NCI-H1417 treated with DMSO at 0.1 percent for 48 hours (cell line): ENCODE measurements around the gene ETF1.

Experiments
- DNase-seq: peaks from one replicate; lab custom pipeline; 2025; lab: John Stamatoyannopoulos, UW

ETF1 gene

GRCh38 chr5:138542956-138543729 is at the start of gene ETF1:
Gene ETF1, minus strand, starts transcription at chr5:138543236. Its CDS starts 318 bp downstream, at chr5:138542918.
- peak; percentile 57 for DNase-seq

- no peak for DNase-seq
Measured at GRCh38 chr5:138588013-138588788, 45.2 kb upstream of the ETF1 start.

GRCh38 chr5:138585157-138585556 is 42.1 kb upstream of the ETF1 start:
- DNase-seq, result no peak

GRCh38 chr5:138583984-138584637 is 41.1 kb upstream of the ETF1 start:
- DNase-seq, result no peak

- no peak for DNase-seq
Measured at GRCh38 chr5:138582959-138583358, 39.9 kb upstream of the ETF1 start.

- no peak for DNase-seq
Measured at GRCh38 chr5:138580777-138581176, 37.7 kb upstream of the ETF1 start.

- no peak for DNase-seq
Measured at GRCh38 chr5:138580001-138580400, 37.0 kb upstream of the ETF1 start.

- DNase-seq, result no peak
Measured at GRCh38 chr5:138579517-138579863, 36.5 kb upstream of the ETF1 start.

- DNase-seq, result no peak
Measured at GRCh38 chr5:138577452-138577851, 34.4 kb upstream of the ETF1 start.

GRCh38 chr5:138575194-138576015 is 32.4 kb upstream of the ETF1 start, which contains the start of gene HSPA9:
Gene HSPA9, minus strand, starts transcription at chr5:138575401. Its CDS starts 83 bp downstream, at chr5:138575318.
- peak; percentile 88 for DNase-seq

GRCh38 chr5:138574744-138575193 is 31.7 kb upstream of the ETF1 start:
- no peak for DNase-seq

- no peak for DNase-seq
Measured at GRCh38 chr5:138573949-138574670, 31.1 kb upstream of the ETF1 start.

- no peak for DNase-seq
Measured at GRCh38 chr5:138573223-138573622, 30.2 kb upstream of the ETF1 start.

GRCh38 chr5:138570871-138571270 is 27.8 kb upstream of the ETF1 start:
- no peak for DNase-seq

- DNase-seq, result no peak
Measured at GRCh38 chr5:138569782-138570181, 26.7 kb upstream of the ETF1 start.

GRCh38 chr5:138568061-138568824 is 25.2 kb upstream of the ETF1 start:
- no peak for DNase-seq

GRCh38 chr5:138566792-138567191 is 23.8 kb upstream of the ETF1 start:
- no peak for DNase-seq

- DNase-seq, result no peak
Measured at GRCh38 chr5:138565100-138565821, 22.2 kb upstream of the ETF1 start.

GRCh38 chr5:138564242-138564641 is 21.2 kb upstream of the ETF1 start:
- DNase-seq, result no peak
